H1 (cell line): Measurements from ENCODE around the gene ADGRB2. TPM values are rescaled to one million over a fixed set of nuclear protein-coding genes. Genes with fewer than 3 reads are reported as not detected.

Experiments used
- BRCA1 ChIP-seq: IDR thresholded peaks from 2 replicates; pipeline ENCODE4 v1.6.1; 2012; ENCODE audit warnings: low read depth, low read length, improper control_type of control experiment
- CTCF ChIP-seq, 3 experiments: IDR thresholded peaks; 1 replicate in 2 of 3; 2 replicates in 1 of 3; pipeline versions ENCODE4 v1.5.1 to v1.6.1; 2011; ENCODE audit warnings: low read length in 3 of 3, mild to moderate bottlenecking in 3 of 3, inconsistent platforms in 2 of 3, low read depth in 1 of 3, moderate library complexity in 1 of 3; ENCODE audit not compliant: insufficient read depth in 1 of 3; ENCODE audit errors: control extremely low read depth in 1 of 3
- MAX ChIP-seq: IDR thresholded peaks from 2 replicates; pipeline ENCODE4 v1.6.1; 2012; ENCODE audit warnings: inconsistent platforms
- POLR2AphosphoS5 ChIP-seq: IDR thresholded peaks from 2 replicates; pipeline ENCODE4 v1.6.1; 2011; ENCODE audit warnings: low read depth, low read length
- SAP30 ChIP-seq: fragments of 300-600 bp; sonication (generic); IDR thresholded peaks from 2 replicates; pipeline ENCODE4 v1.7.1; 2012; ENCODE audit warnings: low read length, moderate library complexity, mild to moderate bottlenecking, inconsistent platforms; ENCODE audit not compliant: insufficient read depth, insufficient replicate concordance
- SIN3A ChIP-seq, 2 experiments: IDR thresholded peaks in 1 of 2; conservative IDR thresholded peaks in 1 of 2; 2 replicates each; pipeline ENCODE4 v1.6.1; 2011 to 2012; ENCODE audit warnings: low read length in 2 of 2, improper control_type of control experiment in 1 of 2, low read depth in 1 of 2, mild to moderate bottlenecking in 1 of 2
- TCF12 ChIP-seq: IDR thresholded peaks from 2 replicates; pipeline ENCODE4 v1.6.1; 2011; ENCODE audit warnings: low read depth, mild to moderate bottlenecking, low read length
- polyA plus RNA-seq, 7 experiments: library from polyadenylated mRNA; depleted of rRNA in 3 of 7; stranded (reverse) in 5 of 7; unstranded in 2 of 7; fragments of >200 nt in 5 of 7; fragments of 200-250 nt in 2 of 7; gene quantifications; 1 replicate in 5 of 7; 2 replicates in 1 of 7; 4 replicates in 1 of 7; pipeline versions ENCODE4 v1.2.1 to v1.2.3, GENCODE V29; 2011 to 2013; ENCODE audit warnings: missing spikeins in 2 of 7, mixed read lengths in 2 of 7
- total RNA-seq: library from RNA; stranded (reverse); fragmentation: NEBNext Ultra II Directional; extraction: Animal tissue kit (Norgen Biotek cat#: 25700); gene quantifications from 2 replicates; pipeline ENCODE4 v1.2.1, GENCODE V29; 2021

Gene ADGRB2
- total and polyA plus RNA-seq, 2 of the 8 experiments (the other 6 are each of a cell fraction or from before 2014, with no cell fraction given), result 15.6 to 26.2 TPM

- no peak for TF ChIP-seq BRCA1
- peak; percentile 70 to 73; a peak in 3 of 4 replicates for TF ChIP-seq SIN3A (conservative IDR thresholded peaks at IDR 0.05 in 1 of 2, IDR thresholded peaks at IDR 0.05 in 1 of 2; ENCODE audit: low read depth in 1 of 2, low read length in 2 of 2)
- no peak for TF ChIP-seq SAP30
- TF ChIP-seq MAX, result peak; percentile 47; the same call in 1 of the 2 replicates
- TF ChIP-seq TCF12, result 0 out of 2 replicates have a peak, but pooled peaks have one; percentile 70
- peak in 2 of 3 experiments; percentile 72 to 90; a peak in 3 of 4 replicates for TF ChIP-seq CTCF (IDR thresholded peaks at IDR 0.05; ENCODE audit: control extremely low read depth in 1 of 3, insufficient read depth in 1 of 3, low read depth in 1 of 3, low read length in 3 of 3)
- no peak for TF ChIP-seq POLR2AphosphoS5
Measured at GRCh38 chr1:31762726-31763670, 1.1 kb downstream of the ADGRB2 start (continued).
